ENCODE data around the gene COL6A1.

DNA sequence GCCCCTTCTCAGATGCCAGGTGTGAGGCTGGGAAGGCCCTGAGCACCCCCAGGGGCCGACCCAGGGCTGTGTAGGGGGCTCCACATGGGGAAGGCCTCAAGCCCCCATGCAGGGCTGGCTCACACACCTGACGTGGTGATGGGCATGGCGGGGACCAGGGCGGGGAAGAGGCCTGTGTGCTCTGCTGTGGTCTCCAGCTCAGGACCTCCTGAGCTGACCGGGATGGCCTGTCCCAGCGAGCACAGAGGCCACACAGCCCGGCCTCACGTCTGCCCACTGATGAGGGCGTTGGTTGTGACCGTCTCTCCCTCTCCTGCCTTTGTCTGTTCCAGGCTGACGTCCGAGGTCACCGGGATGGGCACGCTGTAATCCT is 40.2 kb upstream of the COL6A1 start:
- TF ChIP-seq SUZ12 (IDR thresholded peaks at IDR 0.05; ENCODE audit: extremely low read depth, insufficient read depth, insufficient read length) (no peak), YY1 (IDR thresholded peaks at IDR 0.05; ENCODE audit: insufficient read depth, insufficient read length) (no peak), ZNF274 (IDR thresholded peaks at IDR 0.05; ENCODE audit: low read depth, low read length) (no peak)
